Measurements from ENCODE around the gene PARD6G. TPM values are rescaled to one million over a fixed set of nuclear protein-coding genes. Genes with fewer than 3 reads are reported as not detected.

Gene PARD6G
- total and polyA plus RNA-seq, 10 of the 15 experiments (the other 5 are each of a cell fraction or from before 2014, with no cell fraction given): 0.20 to 2.0 (median 0.60) TPM

DNA sequence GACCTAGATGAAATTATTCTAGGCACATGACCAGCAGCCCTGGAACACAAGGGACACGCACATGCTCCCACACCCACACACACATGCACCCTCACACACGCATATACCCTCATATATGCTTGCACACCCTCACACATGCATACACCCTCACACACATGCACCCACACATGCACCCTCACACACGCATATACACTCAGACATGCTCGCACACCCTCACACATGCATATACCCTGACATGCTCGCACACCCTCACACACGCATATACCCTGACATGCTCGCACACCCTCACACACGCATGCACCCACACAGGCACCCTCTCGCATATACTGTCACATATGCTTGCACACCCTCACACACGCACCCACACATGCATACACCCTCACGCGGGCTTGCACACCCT lies 61.8 kb downstream of the PARD6G start:
- H3K9ac ChIP-seq (ENCODE audit: control insufficient read depth, insufficient read depth, low read length): no peak overlapping the region
- no TSS peak for BruUV-seq (replicated peaks)
- no peak overlapping the region for H3K4me3 ChIP-seq
- no peaks in the 10 kb centered on the region; a peak in 1 of 4 replicates for H3K36me3 ChIP-seq (ENCODE audit: control insufficient read depth in 2 of 2, insufficient read depth in 2 of 2, low read length in 1 of 2)
- H3K4me1 ChIP-seq (ENCODE audit: control insufficient read depth, insufficient read depth, low read length): no peaks in the 10 kb centered on the region
- in situ Hi-C loops (cut with MboI): no loop called here
- ChIA-PET RAD21 (ENCODE audit: unreplicated experiment) (no interaction called here), POLR2A (no interaction called here), CTCF (no interaction called here), SMC1A (ENCODE audit: uncharacterized antibody, unreplicated experiment) (no interaction called here)
- no peak overlapping the region for H3K4me2 ChIP-seq (ENCODE audit: control insufficient read depth, insufficient read depth)
- H3K79me2 ChIP-seq (ENCODE audit: control insufficient read depth, insufficient read depth, low read length): no peaks in the 10 kb centered on the region
- ATAC-seq: no peak
- no peak for DNase-seq (ENCODE audit: low read depth, low spot score)
- intact Hi-C loops (cut with micrococcal nuclease; ENCODE audit: unreplicated experiment): no loop called here
- TF ChIP-seq BCL3 (IDR thresholded peaks at IDR 0.05; ENCODE audit: borderline replicate concordance, insufficient read depth, low read depth, low read length, poor library complexity, severe bottlenecking) (peak; percentile 95), CHD1 (IDR thresholded peaks at IDR 0.05; ENCODE audit: low read depth, low read length) (no peak), TCF3 (IDR thresholded peaks at IDR 0.05; ENCODE audit: borderline replicate concordance, insufficient read depth, low read depth, low read length) (0 out of 2 replicates have a peak, but pooled peaks have one; percentile 4)
- WGBS (ENCODE audit: insufficient coverage, insufficient replicate concordance, low lambda C conversion rate, missing lambda C conversion rate): 70% methylated on average over 12 of the region's 12 CpGs
- no peaks in the 10 kb centered on the region; the same call in 2 of the 3 replicates for H3K9me3 ChIP-seq (replicated peaks; ENCODE audit: control insufficient read depth, insufficient read depth, low read length)
- H3K27me3 ChIP-seq (replicated peaks in 1 of 2; ENCODE audit: control insufficient read depth in 2 of 2, insufficient read depth in 2 of 2, low read length in 1 of 2): no peaks in the 10 kb centered on the region; a peak in 1 of 4 replicates
- H3K27ac ChIP-seq (ENCODE audit: control insufficient read depth, insufficient read depth): no peak overlapping the region
- no peak for FAIRE-seq
- H2AFZ ChIP-seq (ENCODE audit: control insufficient read depth, low read depth, low read length): no peak overlapping the region
- no peaks in the 10 kb centered on the region for H4K20me1 ChIP-seq (ENCODE audit: control insufficient read depth, insufficient read depth)

GRCh38 chr18:80184243-80184772 lies 63.0 kb downstream of the PARD6G start:
- WGBS (ENCODE audit: insufficient coverage, insufficient replicate concordance, low lambda C conversion rate, missing lambda C conversion rate): 83% methylated on average over 18 of the region's 26 CpGs
- ChIA-PET RAD21 (ENCODE audit: unreplicated experiment) (no interaction called here), POLR2A (no interaction called here), CTCF (no interaction called here), SMC1A (ENCODE audit: uncharacterized antibody, unreplicated experiment) (no interaction called here)
- ATAC-seq: no peak
- no TSS peak for BruUV-seq (replicated peaks)
- Histone ChIP-seq H3K4me2 (ENCODE audit: control insufficient read depth, insufficient read depth) (no peak overlapping the region), H3K4me1 (ENCODE audit: control insufficient read depth, insufficient read depth, low read length) (peaks cover 9% of the 10 kb centered on the region), H2AFZ (ENCODE audit: control insufficient read depth, low read depth, low read length) (no peak overlapping the region), H3K4me3 (no peak overlapping the region), H3K9ac (ENCODE audit: control insufficient read depth, insufficient read depth, low read length) (no peak overlapping the region), H3K9me3 (replicated peaks; ENCODE audit: control insufficient read depth, insufficient read depth, low read length) (no peaks in the 10 kb centered on the region; the same call in 2 of the 3 replicates), H3K27ac (ENCODE audit: control insufficient read depth, insufficient read depth) (no peak overlapping the region), H4K20me1 (ENCODE audit: control insufficient read depth, insufficient read depth) (no peaks in the 10 kb centered on the region), H3K36me3 (ENCODE audit: control insufficient read depth in 2 of 2, insufficient read depth in 2 of 2, low read length in 1 of 2) (no peaks in the 10 kb centered on the region), H3K79me2 (ENCODE audit: control insufficient read depth, insufficient read depth, low read length) (no peaks in the 10 kb centered on the region), H3K27me3 (replicated peaks in 1 of 2; ENCODE audit: control insufficient read depth in 2 of 2, insufficient read depth in 2 of 2, low read length in 1 of 2) (no peaks in the 10 kb centered on the region; a peak in 1 of 4 replicates)
- DNase-seq (ENCODE audit: low read depth, low spot score): no peak
- no peak for FAIRE-seq
- intact Hi-C loops (cut with micrococcal nuclease; ENCODE audit: unreplicated experiment): no loop called here
- in situ Hi-C loops (cut with MboI): no loop called here
- TF ChIP-seq PML (IDR thresholded peaks at IDR 0.05; ENCODE audit: low read length) (no peak), ZZZ3 (IDR thresholded peaks at IDR 0.05; ENCODE audit: control insufficient read depth, insufficient read length, low read depth) (no peak), CBX5 (IDR thresholded peaks at IDR 0.05; ENCODE audit: low read depth) (no peak)
- TF ChIP-seq, protein P1, sequence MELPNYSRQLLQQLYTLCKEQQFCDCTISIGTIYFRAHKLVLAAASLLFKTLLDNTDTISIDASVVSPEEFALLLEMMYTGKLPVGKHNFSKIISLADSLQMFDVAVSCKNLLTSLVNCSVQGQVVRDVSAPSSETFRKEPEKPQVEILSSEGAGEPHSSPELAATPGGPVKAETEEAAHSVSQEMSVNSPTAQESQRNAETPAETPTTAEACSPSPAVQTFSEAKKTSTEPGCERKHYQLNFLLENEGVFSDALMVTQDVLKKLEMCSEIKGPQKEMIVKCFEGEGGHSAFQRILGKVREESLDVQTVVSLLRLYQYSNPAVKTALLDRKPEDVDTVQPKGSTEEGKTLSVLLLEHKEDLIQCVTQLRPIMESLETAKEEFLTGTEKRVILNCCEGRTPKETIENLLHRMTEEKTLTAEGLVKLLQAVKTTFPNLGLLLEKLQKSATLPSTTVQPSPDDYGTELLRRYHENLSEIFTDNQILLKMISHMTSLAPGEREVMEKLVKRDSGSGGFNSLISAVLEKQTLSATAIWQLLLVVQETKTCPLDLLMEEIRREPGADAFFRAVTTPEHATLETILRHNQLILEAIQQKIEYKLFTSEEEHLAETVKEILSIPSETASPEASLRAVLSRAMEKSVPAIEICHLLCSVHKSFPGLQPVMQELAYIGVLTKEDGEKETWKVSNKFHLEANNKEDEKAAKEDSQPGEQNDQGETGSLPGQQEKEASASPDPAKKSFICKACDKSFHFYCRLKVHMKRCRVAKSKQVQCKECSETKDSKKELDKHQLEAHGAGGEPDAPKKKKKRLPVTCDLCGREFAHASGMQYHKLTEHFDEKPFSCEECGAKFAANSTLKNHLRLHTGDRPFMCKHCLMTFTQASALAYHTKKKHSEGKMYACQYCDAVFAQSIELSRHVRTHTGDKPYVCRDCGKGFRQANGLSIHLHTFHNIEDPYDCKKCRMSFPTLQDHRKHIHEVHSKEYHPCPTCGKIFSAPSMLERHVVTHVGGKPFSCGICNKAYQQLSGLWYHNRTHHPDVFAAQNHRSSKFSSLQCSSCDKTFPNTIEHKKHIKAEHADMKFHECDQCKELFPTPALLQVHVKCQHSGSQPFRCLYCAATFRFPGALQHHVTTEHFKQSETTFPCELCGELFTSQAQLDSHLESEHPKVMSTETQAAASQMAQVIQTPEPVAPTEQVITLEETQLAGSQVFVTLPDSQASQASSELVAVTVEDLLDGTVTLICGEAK (IDR thresholded peaks at IDR 0.05; ENCODE audit: borderline replicate concordance): no peak
- TF ChIP-seq, protein P2, sequence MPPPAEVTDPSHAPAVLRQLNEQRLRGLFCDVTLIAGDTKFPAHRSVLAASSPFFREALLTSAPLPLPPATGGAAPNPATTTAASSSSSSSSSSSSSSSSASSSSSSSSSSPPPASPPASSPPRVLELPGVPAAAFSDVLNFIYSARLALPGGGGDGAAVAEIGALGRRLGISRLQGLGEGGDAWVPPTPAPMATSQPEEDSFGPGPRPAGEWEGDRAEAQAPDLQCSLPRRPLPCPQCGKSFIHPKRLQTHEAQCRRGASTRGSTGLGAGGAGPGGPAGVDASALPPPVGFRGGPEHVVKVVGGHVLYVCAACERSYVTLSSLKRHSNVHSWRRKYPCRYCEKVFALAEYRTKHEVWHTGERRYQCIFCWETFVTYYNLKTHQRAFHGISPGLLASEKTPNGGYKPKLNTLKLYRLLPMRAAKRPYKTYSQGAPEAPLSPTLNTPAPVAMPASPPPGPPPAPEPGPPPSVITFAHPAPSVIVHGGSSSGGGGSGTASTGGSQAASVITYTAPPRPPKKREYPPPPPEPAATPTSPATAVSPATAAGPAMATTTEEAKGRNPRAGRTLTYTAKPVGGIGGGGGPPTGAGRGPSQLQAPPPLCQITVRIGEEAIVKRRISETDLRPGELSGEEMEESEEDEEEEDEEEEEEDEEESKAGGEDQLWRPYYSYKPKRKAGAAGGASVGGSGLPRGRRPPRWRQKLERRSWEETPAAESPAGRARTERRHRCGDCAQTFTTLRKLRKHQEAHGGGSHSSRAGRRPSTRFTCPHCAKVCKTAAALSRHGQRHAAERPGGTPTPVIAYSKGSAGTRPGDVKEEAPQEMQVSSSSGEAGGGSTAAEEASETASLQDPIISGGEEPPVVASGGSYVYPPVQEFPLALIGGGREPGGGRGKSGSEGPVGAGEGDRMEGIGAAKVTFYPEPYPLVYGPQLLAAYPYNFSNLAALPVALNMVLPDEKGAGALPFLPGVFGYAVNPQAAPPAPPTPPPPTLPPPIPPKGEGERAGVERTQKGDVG (CRISPR knock-in tag; IDR thresholded peaks at IDR 0.05): no peak

Data from GM12878 (cell line).